H7 (cell line): ENCODE measurements around the gene MYO7B. TPM values are rescaled to one million over a fixed set of nuclear protein-coding genes. Genes with fewer than 3 reads are reported as not detected.
"Not testable (repeated sequence)": the region's sequence is repeated elsewhere in the genome, so short reads cannot be mapped to it uniquely, and the experiment has no call there.

ENCODE experiments used
- DNase-seq: peaks from one replicate; pipeline ENCODE4 v3.0.0; 2012
- H3K27me3 ChIP-seq: 2 replicates; pipeline ENCODE4 v1.6.0; 2011; ENCODE audit warnings: mild to moderate bottlenecking, low read length; ENCODE audit not compliant: control insufficient read depth, insufficient read depth
- H3K36me3 ChIP-seq: replicated peaks from 2 replicates; pipeline ENCODE4 v1.5.1; 2011; ENCODE audit warnings: low read length; ENCODE audit not compliant: control insufficient read depth, insufficient read depth
- H3K4me3 ChIP-seq: 2 replicates; pipeline ENCODE4 v1.5.1; 2011; ENCODE audit warnings: low read depth, mild to moderate bottlenecking, control low read depth, low read length, moderate library complexity; ENCODE audit not compliant: insufficient read depth
- total RNA-seq: library from RNA; depleted of rRNA; stranded (reverse); fragments of >200 nt; shearing (Covaris generic); gene quantifications from 2 replicates; pipeline ENCODE4 v1.2.3, GENCODE V29; 2014

MYO7B gene
- total RNA-seq, 1 experiment from 2014 or later = not detected

DNA sequence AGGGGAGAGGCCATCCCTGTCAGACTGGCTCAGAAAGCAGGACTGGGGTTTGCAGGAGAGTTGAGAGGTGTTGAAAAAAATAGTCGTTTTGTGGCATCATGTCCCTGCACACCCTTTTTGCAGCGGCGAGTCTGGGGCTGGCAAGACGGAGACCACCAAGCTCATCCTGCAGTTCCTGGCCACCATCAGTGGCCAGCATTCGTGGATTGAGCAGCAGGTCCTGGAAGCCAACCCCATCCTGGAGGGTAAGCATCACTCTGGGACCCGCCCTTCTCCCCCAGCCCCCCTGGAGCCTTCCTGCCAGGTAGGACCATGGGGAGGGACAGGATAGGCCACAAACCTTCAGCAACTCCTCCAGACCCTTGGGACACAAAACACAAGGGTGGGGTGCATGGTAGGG, 34.2 kb downstream of the MYO7B start:
- Histone ChIP-seq H3K4me3 (no peak overlapping the region), H3K27me3 (no peaks in the 10 kb centered on the region), H3K36me3 (no peaks in the 10 kb centered on the region)
- DNase-seq = no peak

DNA sequence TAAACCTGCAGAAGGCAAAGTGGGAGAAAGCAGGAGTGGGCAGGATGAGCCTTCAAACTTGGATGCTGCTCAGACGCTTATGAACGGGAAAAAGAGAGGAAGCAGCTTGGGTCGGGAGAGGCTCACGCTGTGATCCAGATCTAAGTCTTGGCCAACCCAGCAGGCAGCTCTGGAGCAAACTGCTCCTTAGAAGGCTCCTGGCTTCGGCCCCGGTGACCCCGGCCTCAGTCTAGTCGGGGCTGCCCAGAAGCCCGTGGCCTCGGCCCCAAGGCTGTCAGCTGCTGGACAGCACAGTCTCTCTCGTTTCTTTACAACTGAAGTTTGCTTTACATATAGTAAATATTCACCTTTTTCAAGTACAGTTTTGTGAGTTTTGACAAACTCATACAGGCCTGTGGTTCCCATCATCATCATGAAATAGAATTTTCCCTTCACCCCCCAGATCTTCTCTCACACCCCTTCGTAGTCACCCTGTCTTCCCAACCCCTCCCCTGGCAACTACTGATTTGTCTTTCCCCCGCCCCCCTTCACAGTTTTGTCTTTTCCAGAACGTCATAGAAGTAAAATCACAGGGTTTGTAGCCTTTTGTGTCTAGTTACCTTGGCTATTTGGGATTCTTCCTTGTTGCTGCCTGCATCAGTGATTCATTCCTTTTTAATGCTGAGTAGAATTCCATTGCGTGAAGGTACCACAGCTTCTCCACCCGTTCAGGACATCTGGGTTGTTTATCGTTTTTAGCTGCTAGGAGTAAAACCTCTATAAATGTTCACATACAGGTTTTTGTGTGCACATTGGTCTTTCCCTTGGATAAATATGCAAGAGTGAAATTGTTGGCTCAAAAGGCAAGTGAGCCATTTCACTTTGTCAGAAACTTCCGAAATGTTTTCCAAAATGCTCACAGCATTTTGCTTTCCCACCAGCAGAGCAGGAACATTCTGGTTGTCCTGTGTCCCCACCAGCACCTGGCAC, 35.1 kb downstream of the MYO7B start:
- H3K36me3 ChIP-seq = no peaks in the 10 kb centered on the region
- H3K27me3 ChIP-seq = no peaks in the 10 kb centered on the region
- no peak overlapping the region for H3K4me3 ChIP-seq
- DNase-seq = no peak

DNA sequence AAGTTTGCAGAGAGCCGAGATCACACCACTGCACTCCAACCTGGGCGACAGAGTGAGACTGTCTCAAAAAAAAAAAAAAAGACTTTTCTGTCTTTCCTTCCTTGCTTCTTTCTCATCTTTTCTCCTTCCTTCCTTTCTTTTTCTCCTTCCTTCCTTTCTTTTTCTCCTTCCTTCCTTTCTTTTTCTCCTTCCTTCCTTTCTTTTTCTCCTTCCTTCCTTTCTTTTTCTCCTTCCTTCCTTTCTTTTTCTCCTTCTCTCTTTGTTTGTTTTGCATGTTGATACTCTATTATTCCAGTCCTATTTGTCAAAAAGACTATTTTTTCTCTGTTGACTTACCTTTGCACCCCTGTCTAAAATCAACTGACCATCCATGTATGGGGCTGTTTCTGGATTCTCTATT, 36.9 kb downstream of the MYO7B start:
- H3K27me3 ChIP-seq, H3K36me3 ChIP-seq, DNase-seq, H3K4me3 ChIP-seq: not testable (repeated sequence)

- Histone ChIP-seq H3K4me3 (no peak overlapping the region), H3K27me3 (no peaks in the 10 kb centered on the region), H3K36me3 (no peaks in the 10 kb centered on the region)
- DNase-seq = no peak
Measured at GRCh38 chr2:127572841-127573240, 37.4 kb downstream of the MYO7B start.

DNA sequence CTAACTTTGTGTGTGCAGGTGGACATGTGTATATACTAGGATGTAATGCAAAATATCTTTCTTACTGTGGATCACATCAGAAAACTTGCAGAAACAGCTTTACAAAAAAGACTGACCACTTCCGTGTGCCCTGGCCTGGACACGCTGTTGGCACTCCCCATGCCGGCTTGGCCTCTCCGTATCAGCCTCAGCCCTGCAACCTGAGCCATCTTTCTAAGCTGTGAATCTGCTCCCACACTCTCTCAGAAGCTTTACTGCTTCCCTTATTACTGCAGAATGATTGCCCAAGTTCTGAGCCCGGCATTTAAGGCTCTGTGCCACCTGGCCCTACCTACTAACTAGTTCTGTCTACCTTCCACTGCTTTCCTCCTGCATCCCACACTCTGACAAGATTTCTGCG, 37.8 kb downstream of the MYO7B start:
- DNase-seq = no peak
- H3K27me3 ChIP-seq = no peaks in the 10 kb centered on the region
- no peak overlapping the region for H3K4me3 ChIP-seq
- no peaks in the 10 kb centered on the region for H3K36me3 ChIP-seq

DNA sequence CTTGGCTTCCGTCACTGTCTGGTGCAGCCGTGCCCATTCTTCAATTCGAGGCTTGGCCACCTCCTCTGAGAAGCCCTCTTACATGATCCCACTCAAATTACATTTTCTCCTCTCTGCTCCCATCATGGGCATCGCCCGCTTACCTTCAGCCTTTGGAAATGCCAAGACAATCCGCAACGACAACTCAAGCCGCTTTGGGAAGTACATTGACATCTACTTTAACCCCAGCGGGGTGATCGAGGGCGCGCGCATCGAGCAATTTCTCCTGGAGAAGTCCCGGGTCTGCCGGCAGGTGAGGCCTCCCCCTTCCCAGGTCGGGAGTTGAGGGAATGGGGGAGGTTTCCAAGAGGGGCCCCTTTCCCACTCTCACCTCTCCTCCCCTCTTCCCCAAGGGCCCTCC, 38.3 kb downstream of the MYO7B start:
- Histone ChIP-seq H3K4me3 (no peak overlapping the region), H3K27me3 (no peaks in the 10 kb centered on the region), H3K36me3 (no peaks in the 10 kb centered on the region)
- no peak for DNase-seq

- DNase-seq = no peak
- Histone ChIP-seq H3K27me3 (no peaks in the 10 kb centered on the region), H3K4me3 (no peak overlapping the region), H3K36me3 (no peaks in the 10 kb centered on the region)
Measured at GRCh38 chr2:127574656-127575055, 39.2 kb downstream of the MYO7B start.

GRCh38 chr2:127575185-127575765, 39.8 kb downstream of the MYO7B start:
- DNase-seq = no peak
- no peak overlapping the region for H3K4me3 ChIP-seq
- H3K27me3 ChIP-seq = no peaks in the 10 kb centered on the region
- no peaks in the 10 kb centered on the region for H3K36me3 ChIP-seq

DNA sequence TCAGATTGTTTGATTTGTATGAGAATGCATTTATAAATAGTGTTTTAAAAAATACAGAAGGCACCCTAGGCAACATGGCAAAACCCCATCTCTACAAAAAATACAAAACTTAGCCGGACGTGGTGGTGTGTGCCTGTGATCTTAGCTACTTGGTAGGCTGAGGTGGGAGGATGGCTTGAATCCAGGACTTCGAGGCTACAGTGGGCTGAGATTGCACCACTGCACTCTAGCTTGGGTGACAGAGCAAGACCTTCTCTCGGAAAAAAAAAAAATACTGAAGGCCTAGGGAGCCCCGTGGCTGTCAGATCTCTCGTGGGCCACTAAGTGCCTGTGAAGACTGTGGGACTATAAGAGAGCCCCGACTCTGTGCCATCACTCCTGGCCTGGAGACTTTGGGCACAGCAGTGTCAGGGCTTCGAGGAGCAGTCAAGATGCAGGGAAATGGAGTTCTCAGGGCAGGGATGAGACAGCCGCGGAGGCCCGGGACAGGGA, 40.5 kb downstream of the MYO7B start:
- Histone ChIP-seq H3K4me3 (no peak overlapping the region), H3K27me3 (no peaks in the 10 kb centered on the region), H3K36me3 (no peaks in the 10 kb centered on the region)
- no peak for DNase-seq

DNA sequence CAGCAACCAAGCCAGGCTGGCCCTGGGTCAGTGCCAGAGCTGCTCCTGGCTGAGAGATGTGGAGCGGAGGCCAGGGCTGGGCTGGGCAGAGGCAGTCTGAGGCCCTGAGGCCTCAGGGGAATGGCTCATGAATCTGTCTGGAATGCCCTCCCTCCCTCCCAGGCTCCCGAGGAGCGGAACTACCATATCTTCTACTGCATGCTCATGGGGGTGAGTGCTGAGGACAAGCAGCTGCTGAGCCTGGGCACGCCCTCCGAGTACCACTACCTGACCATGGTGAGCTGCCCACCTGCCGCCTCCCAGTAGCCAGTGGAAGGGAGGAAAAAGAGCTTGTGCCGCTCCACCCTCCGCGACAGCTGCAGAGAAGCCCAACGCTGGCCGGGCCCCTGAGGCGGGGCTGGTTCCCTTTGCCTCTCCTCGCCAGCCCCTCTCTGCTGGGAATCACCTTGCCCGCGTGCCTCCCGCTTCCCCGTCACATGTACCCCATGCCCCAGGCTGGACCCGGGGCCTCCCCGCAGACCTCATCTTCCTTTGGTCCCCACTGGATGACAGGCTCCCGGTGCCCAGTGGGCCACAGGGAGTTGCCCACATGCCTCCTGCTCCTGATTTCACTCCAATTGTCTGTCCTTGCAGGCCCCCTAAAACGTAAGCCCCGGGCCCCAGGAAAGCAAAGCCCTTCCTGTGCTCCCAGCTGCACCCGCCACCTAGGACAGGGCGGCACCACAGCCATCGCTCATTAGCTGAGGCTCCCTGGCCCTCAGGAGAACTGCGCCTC, 41.1 kb downstream of the MYO7B start:
- no peaks in the 10 kb centered on the region for H3K27me3 ChIP-seq
- DNase-seq = peak; percentile 65
- H3K36me3 ChIP-seq = no peaks in the 10 kb centered on the region
- H3K4me3 ChIP-seq = no peak overlapping the region

- no peaks in the 10 kb centered on the region for H3K27me3 ChIP-seq
- H3K36me3 ChIP-seq = no peaks in the 10 kb centered on the region
- H3K4me3 ChIP-seq = no peak overlapping the region
- peak; percentile 44 for DNase-seq
Measured at GRCh38 chr2:127577208-127577475, 41.7 kb downstream of the MYO7B start.

- DNase-seq = peak; percentile 35
- H3K36me3 ChIP-seq = no peaks in the 10 kb centered on the region
- H3K4me3 ChIP-seq = no peak overlapping the region
- H3K27me3 ChIP-seq = no peaks in the 10 kb centered on the region
Measured at GRCh38 chr2:127577503-127577902, 42.0 kb downstream of the MYO7B start.

GRCh38 chr2:127577973-127578372, 42.5 kb downstream of the MYO7B start:
- no peaks in the 10 kb centered on the region for H3K36me3 ChIP-seq
- H3K27me3 ChIP-seq = no peaks in the 10 kb centered on the region
- peak; percentile 21 for DNase-seq
- H3K4me3 ChIP-seq = no peak overlapping the region

GRCh38 chr2:127578411-127578810, 42.9 kb downstream of the MYO7B start:
- Histone ChIP-seq H3K4me3 (no peak overlapping the region), H3K36me3 (no peaks in the 10 kb centered on the region), H3K27me3 (no peaks in the 10 kb centered on the region)
- no peak for DNase-seq

DNA sequence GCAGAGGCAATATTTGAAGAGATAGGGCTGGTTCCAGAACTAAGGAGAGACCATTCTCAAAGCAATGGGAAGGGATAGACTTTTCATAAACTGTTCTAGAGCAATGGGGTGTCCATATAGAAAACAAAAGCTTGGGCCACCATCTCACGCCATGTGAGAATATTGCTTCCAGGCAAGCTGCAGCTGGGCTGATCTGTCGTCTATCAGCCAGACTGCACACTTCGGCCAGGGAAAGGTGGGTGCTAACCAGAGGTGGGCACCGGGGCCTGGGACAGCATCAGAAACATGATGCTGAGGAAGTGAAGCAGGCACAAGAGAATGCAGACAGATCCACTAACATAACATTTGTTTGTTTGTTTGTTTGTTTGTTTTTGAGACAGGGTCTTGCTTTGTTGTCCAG, 43.7 kb downstream of the MYO7B start:
- no peaks in the 10 kb centered on the region for H3K27me3 ChIP-seq
- DNase-seq = peak; percentile 21
- H3K36me3 ChIP-seq = no peaks in the 10 kb centered on the region
- H3K4me3 ChIP-seq = no peak overlapping the region
